Measurements from ENCODE around the gene PAK6.

Gene PAK6

GRCh38 chr15:40269604-40270003 lies 30.7 kb downstream of the PAK6 start:
- no peaks in the 10 kb centered on the region for H3K4me1 ChIP-seq (ENCODE audit: control insufficient read depth, insufficient read depth, low read length)
- H3K27ac ChIP-seq (ENCODE audit: low read length): no peak overlapping the region

DNA sequence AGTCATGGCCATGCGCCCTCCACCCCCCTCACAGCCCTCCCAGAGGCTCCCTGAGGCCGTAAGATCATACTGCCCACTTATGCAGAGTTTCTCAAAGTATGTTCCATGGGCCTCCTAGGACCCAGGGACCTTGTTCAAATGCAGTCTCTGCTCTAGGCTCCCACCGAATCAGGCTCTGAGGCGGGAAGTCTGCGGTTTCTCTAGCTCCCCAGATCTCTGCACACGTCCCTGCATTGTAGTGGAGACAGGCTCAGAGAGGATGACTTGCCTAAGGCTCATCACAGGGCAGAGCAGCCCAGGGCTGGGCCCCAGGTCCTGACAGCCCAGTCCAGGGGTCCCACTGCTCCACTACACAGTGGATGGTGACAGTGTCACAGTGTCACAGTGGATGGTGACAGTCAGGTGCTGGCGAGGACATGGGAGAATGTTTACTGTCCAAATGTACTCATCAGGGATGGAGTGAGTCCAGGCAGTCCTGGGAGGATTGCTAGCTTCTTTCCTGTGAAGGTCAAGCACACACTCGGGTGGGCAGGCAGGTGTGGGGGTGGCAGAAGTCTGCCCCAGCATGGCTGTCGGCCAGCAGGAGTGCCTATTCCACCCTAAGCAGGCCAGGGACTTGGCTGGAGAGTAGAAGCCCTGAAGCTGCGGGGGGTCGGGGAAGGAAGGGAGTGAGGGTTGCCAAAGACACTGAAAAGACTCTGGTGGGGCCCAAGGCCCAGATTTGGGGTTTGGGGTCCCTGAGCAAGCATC lies 31.6 kb downstream of the PAK6 start:
- no CpG with 5 or more reads among the region's 11 CpGs for WGBS (ENCODE audit: insufficient coverage, insufficient read length)
- H3K9me3 ChIP-seq (ENCODE audit: control insufficient read depth, insufficient read depth, low read length): no peaks in the 10 kb centered on the region
- no peaks in the 10 kb centered on the region for H3K27me3 ChIP-seq (ENCODE audit: control insufficient read depth, insufficient read depth, low read length)
- peaks cover 2% of the 10 kb centered on the region; the same call in 1 of the 2 replicates for H3K36me3 ChIP-seq (ENCODE audit: control insufficient read depth, insufficient read depth, low read length)
- DNase-seq (ENCODE audit: low read depth, low spot score): no peak
- no peak overlapping the region for H3K27ac ChIP-seq (ENCODE audit: low read length)
- H3K4me3 ChIP-seq (ENCODE audit: low read length): no peak overlapping the region
- H3K4me1 ChIP-seq (ENCODE audit: control insufficient read depth, insufficient read depth, low read length): no peaks in the 10 kb centered on the region

More at GRCh38 chr15:40269604-40270003, 30.7 kb downstream of the PAK6 start:
- Histone ChIP-seq H3K9me3 (ENCODE audit: control insufficient read depth, insufficient read depth, low read length) (no peaks in the 10 kb centered on the region), H3K27me3 (ENCODE audit: control insufficient read depth, insufficient read depth, low read length) (no peaks in the 10 kb centered on the region), H3K36me3 (ENCODE audit: control insufficient read depth, insufficient read depth, low read length) (peaks cover 2% of the 10 kb centered on the region; the same call in 1 of the 2 replicates), H3K4me3 (ENCODE audit: low read length) (no peak overlapping the region)
- WGBS (ENCODE audit: insufficient coverage, insufficient read length): no CpG with 5 or more reads among the region's 4 CpGs
- no peak for DNase-seq (ENCODE audit: low read depth, low spot score)

DNA sequence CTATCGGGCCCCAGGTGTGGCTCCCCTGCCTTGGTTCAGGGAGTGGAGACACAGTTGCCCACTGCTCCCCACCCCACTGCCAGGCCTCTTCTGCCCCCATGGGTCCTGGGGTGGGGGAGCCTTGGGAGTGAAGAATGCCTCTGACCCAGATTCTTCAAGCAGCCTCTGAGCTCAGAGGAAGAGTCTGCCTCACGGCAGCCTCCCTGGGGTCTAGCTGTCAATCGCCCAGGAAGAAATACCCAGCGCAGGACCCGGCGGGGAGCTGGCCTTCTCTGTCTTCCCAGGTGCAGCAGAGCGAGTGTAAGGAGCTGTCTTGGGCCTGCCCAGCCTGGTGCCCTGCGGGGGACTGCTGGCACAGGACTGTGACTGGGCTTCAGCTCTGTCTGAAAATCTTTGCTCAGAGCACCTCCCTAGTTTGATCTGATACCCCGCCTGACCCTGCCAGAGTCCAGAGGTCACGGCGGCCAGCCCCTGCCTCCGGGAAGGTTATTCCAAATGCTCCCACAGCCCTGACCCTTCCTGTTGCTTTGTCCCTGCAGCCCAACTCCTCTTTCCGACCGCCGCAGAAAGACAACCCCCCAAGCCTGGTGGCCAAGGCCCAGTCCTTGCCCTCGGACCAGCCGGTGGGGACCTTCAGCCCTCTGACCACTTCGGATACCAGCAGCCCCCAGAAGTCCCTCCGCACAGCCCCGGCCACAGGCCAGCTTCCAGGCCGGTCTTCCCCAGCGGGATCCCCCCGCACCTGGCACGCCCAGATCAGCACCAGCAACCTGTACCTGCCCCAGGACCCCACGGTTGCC lies 33.0 kb downstream of the PAK6 start:
- Histone ChIP-seq H3K4me1 (ENCODE audit: control insufficient read depth, insufficient read depth, low read length) (no peaks in the 10 kb centered on the region), H3K9me3 (ENCODE audit: control insufficient read depth, insufficient read depth, low read length) (no peaks in the 10 kb centered on the region), H3K27ac (ENCODE audit: low read length) (no peak overlapping the region), H3K4me3 (ENCODE audit: low read length) (no peak overlapping the region), H3K27me3 (ENCODE audit: control insufficient read depth, insufficient read depth, low read length) (no peaks in the 10 kb centered on the region), H3K36me3 (ENCODE audit: control insufficient read depth, insufficient read depth, low read length) (no peaks in the 10 kb centered on the region)
- DNase-seq (ENCODE audit: low read depth, low spot score): no peak
- no CpG with 5 or more reads among the region's 25 CpGs for WGBS (ENCODE audit: insufficient coverage, insufficient read length)

DNA sequence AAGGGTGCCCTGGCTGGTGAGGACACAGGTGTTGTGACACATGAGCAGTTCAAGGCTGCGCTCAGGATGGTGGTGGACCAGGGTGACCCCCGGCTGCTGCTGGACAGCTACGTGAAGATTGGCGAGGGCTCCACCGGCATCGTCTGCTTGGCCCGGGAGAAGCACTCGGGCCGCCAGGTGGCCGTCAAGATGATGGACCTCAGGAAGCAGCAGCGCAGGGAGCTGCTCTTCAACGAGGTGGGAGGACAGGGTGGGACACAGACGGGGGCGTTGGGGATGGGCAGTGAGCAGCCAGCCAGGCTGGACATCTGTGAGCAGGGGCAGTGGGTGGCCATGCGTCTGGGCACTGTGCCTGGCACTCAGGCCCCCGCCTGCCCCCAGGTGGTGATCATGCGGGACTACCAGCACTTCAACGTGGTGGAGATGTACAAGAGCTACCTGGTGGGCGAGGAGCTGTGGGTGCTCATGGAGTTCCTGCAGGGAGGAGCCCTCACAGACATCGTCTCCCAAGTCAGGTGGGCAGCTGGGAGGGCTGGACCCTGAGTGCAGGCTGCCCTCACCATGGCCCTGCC lies 33.7 kb downstream of the PAK6 start:
- H3K4me3 ChIP-seq (ENCODE audit: low read length): no peak overlapping the region
- H3K4me1 ChIP-seq (ENCODE audit: control insufficient read depth, insufficient read depth, low read length): no peaks in the 10 kb centered on the region
- WGBS (ENCODE audit: insufficient coverage, insufficient read length): no CpG with 5 or more reads among the region's 20 CpGs
- no peak overlapping the region for H3K27ac ChIP-seq (ENCODE audit: low read length)
- H3K27me3 ChIP-seq (ENCODE audit: control insufficient read depth, insufficient read depth, low read length): no peaks in the 10 kb centered on the region
- no peaks in the 10 kb centered on the region for H3K9me3 ChIP-seq (ENCODE audit: control insufficient read depth, insufficient read depth, low read length)
- H3K36me3 ChIP-seq (ENCODE audit: control insufficient read depth, insufficient read depth, low read length): no peaks in the 10 kb centered on the region
- no peak for DNase-seq (ENCODE audit: low read depth, low spot score)

- WGBS (ENCODE audit: insufficient coverage, insufficient read length): no CpG with 5 or more reads among the region's 9 CpGs
- no peaks in the 10 kb centered on the region for H3K36me3 ChIP-seq (ENCODE audit: control insufficient read depth, insufficient read depth, low read length)
These were observed 34.6 kb downstream of the PAK6 start for GRCh38 chr15:40273428-40273827.

GRCh38 chr15:40274350-40275274 lies 35.7 kb downstream of the PAK6 start:
- no peaks in the 10 kb centered on the region for H3K36me3 ChIP-seq (ENCODE audit: control insufficient read depth, insufficient read depth, low read length)
- WGBS (ENCODE audit: insufficient coverage, insufficient read length): no CpG with 5 or more reads among the region's 26 CpGs
- no peaks in the 10 kb centered on the region for H3K27me3 ChIP-seq (ENCODE audit: control insufficient read depth, insufficient read depth, low read length)
- no peak overlapping the region for H3K4me3 ChIP-seq (ENCODE audit: low read length)
- no peaks in the 10 kb centered on the region for H3K4me1 ChIP-seq (ENCODE audit: control insufficient read depth, insufficient read depth, low read length)
- DNase-seq (ENCODE audit: low read depth, low spot score): no peak
- no peaks in the 10 kb centered on the region for H3K9me3 ChIP-seq (ENCODE audit: control insufficient read depth, insufficient read depth, low read length)
- H3K27ac ChIP-seq (ENCODE audit: low read length): no peak overlapping the region

More at GRCh38 chr15:40273428-40273827, 34.6 kb downstream of the PAK6 start:
- no peaks in the 10 kb centered on the region for H3K9me3 ChIP-seq (ENCODE audit: control insufficient read depth, insufficient read depth, low read length)
- H3K4me1 ChIP-seq (ENCODE audit: control insufficient read depth, insufficient read depth, low read length): no peaks in the 10 kb centered on the region
- H3K4me3 ChIP-seq (ENCODE audit: low read length): no peak overlapping the region
- DNase-seq (ENCODE audit: low read depth, low spot score): no peak
- H3K27me3 ChIP-seq (ENCODE audit: control insufficient read depth, insufficient read depth, low read length): no peaks in the 10 kb centered on the region
- no peak overlapping the region for H3K27ac ChIP-seq (ENCODE audit: low read length)

DNA sequence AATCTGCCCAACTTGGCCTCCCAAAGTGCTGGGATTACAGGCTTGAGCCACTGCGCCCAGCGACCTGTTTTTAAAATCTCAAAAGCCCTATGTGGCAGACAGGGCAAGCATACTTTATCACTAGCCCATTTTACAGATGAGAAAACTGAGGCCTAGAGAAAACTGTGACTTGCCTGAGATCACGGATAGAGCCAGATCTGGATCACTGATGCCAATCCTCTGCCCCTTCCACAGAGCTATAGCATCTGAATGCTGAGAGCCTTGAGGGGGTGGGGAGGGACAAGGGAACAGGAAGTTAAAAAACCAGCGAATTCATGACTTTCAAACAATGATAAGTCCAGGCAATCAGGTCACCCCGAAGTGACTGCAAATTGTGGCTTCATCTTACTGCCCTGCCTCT lies 36.7 kb downstream of the PAK6 start:
- Histone ChIP-seq H3K4me1 (ENCODE audit: control insufficient read depth, insufficient read depth, low read length) (no peaks in the 10 kb centered on the region), H3K36me3 (ENCODE audit: control insufficient read depth, insufficient read depth, low read length) (no peaks in the 10 kb centered on the region), H3K27ac (ENCODE audit: low read length) (no peak overlapping the region), H3K27me3 (ENCODE audit: control insufficient read depth, insufficient read depth, low read length) (peaks cover under 1% of the 10 kb centered on the region; the same call in 1 of the 2 replicates), H3K4me3 (ENCODE audit: low read length) (no peak overlapping the region), H3K9me3 (ENCODE audit: control insufficient read depth, insufficient read depth, low read length) (no peaks in the 10 kb centered on the region)
- no peak for DNase-seq (ENCODE audit: low read depth, low spot score)
- WGBS (ENCODE audit: insufficient coverage, insufficient read length): no CpG with 5 or more reads among the region's 5 CpGs

DNA sequence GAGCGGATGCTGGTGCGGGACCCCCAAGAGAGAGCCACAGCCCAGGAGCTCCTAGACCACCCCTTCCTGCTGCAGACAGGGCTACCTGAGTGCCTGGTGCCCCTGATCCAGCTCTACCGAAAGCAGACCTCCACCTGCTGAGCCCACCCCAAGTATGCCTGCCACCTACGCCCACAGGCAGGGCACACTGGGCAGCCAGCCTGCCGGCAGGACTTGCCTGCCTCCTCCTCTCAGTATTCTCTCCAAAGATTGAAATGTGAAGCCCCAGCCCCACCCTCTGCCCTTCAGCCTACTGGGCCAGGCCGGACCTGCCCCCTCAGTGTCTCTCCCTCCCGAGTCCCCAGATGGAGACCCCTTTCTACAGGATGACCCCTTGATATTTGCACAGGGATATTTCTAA lies 37.1 kb downstream of the PAK6 start:
- Histone ChIP-seq H3K9me3 (ENCODE audit: control insufficient read depth, insufficient read depth, low read length) (no peaks in the 10 kb centered on the region), H3K36me3 (ENCODE audit: control insufficient read depth, insufficient read depth, low read length) (no peaks in the 10 kb centered on the region), H3K4me3 (ENCODE audit: low read length) (no peak overlapping the region), H3K27ac (ENCODE audit: low read length) (no peak overlapping the region), H3K4me1 (ENCODE audit: control insufficient read depth, insufficient read depth, low read length) (no peaks in the 10 kb centered on the region), H3K27me3 (ENCODE audit: control insufficient read depth, insufficient read depth, low read length) (peaks cover 4% of the 10 kb centered on the region; the same call in 1 of the 2 replicates)
- DNase-seq (ENCODE audit: low read depth, low spot score): no peak
- no CpG with 5 or more reads among the region's 7 CpGs for WGBS (ENCODE audit: insufficient coverage, insufficient read length)

DNA sequence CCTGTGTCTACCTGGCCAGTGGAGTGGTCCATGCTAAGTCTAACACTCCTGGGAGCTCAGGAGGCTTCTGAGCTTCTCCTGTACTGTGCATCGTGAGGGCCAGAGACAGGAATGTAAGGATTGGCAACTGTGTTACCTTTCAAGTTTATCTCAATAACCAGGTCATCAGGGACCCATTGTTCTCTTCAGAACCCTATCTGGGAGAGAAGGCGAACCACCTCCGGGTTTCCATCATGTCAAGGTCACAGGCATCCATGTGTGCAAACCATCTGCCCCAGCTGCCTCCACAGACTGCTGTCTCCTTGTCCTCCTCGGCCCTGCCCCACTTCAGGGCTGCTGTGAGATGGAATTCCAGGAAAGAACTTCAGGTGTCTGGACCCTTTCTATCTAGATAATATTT lies 38.1 kb downstream of the PAK6 start:
- no peak overlapping the region for H3K27ac ChIP-seq (ENCODE audit: low read length)
- H3K36me3 ChIP-seq (ENCODE audit: control insufficient read depth, insufficient read depth, low read length): no peaks in the 10 kb centered on the region
- no peak overlapping the region for H3K4me3 ChIP-seq (ENCODE audit: low read length)
- H3K27me3 ChIP-seq (ENCODE audit: control insufficient read depth, insufficient read depth, low read length): peaks cover 13% of the 10 kb centered on the region; the same call in 1 of the 2 replicates
- no peak for DNase-seq (ENCODE audit: low read depth, low spot score)
- peaks cover 1% of the 10 kb centered on the region; the same call in 1 of the 2 replicates for H3K4me1 ChIP-seq (ENCODE audit: control insufficient read depth, insufficient read depth, low read length)
- H3K9me3 ChIP-seq (ENCODE audit: control insufficient read depth, insufficient read depth, low read length): no peaks in the 10 kb centered on the region
- no CpG with 5 or more reads among the region's 4 CpGs for WGBS (ENCODE audit: insufficient coverage, insufficient read length)
